ENCODE measurements around the gene CLCA2.

- TF ChIP-seq CTCF (conservative IDR thresholded peaks at IDR 0.05 in 1 of 2, IDR thresholded peaks at IDR 0.05 in 1 of 2; ENCODE audit: extremely low read depth in 1 of 2, insufficient read depth in 1 of 2, low read depth in 1 of 2, low read length in 2 of 2) (no peak), EZH2 (IDR thresholded peaks at IDR 0.05; ENCODE audit: borderline replicate concordance, low read length) (no peak)
Observed at GRCh38 chr1:86450847-86451246, 26.9 kb downstream of the CLCA2 start.

Data from mammary epithelial cell (primary cell).